Activated T-cell treated with anti-CD3 and anti-CD28 coated beads for 48 hours (primary cell): ENCODE measurements around the gene LCN6.
"Not testable (repeated sequence)": the region's sequence is repeated elsewhere in the genome, so short reads cannot be mapped to it uniquely, and the experiment has no call there.

Experiments used
- DNase-seq: peaks from one replicate; pipeline ENCODE4 v3.0.0-alpha.2; 2020; ENCODE audit warnings: low read depth

The LCN6 gene

GRCh38 chr9:136748201-136748600, at the start of gene LCN6:
Gene LCN6 (minus strand): TSS chr9:136748525. CDS start chr9:136748483, 42 bp downstream.
- no peak for DNase-seq

GRCh38 chr9:136796775-136797347, 48.5 kb upstream of the LCN6 start:
- DNase-seq: not testable (repeated sequence)

GRCh38 chr9:136796238-136796774, 48.0 kb upstream of the LCN6 start, which contains the start of gene CCDC183:
Gene CCDC183 (plus strand): TSS chr9:136796338. CDS start chr9:136796398, 60 bp downstream.
- no peak for DNase-seq

GRCh38 chr9:136795000-136795348, 46.6 kb upstream of the LCN6 start:
- DNase-seq: no peak

- no peak for DNase-seq
Measured at GRCh38 chr9:136794281-136794999, 46.1 kb upstream of the LCN6 start.

- DNase-seq: no peak
Measured at GRCh38 chr9:136793086-136793946, 45.0 kb upstream of the LCN6 start.

GRCh38 chr9:136792321-136793085, 44.2 kb upstream of the LCN6 start:
- no peak for DNase-seq

GRCh38 chr9:136791516-136792276, 43.4 kb upstream of the LCN6 start:
- DNase-seq: peak; percentile 51

- peak; percentile 100 for DNase-seq
Measured at GRCh38 chr9:136790640-136791515, 42.6 kb upstream of the LCN6 start, which contains the start of gene TMEM141. Gene TMEM141 (plus strand): TSS chr9:136791344. CDS start chr9:136791371, 27 bp downstream.

- DNase-seq: no peak
Measured at GRCh38 chr9:136789523-136789937, 41.2 kb upstream of the LCN6 start.

- not testable (repeated sequence) for DNase-seq
Measured at GRCh38 chr9:136788644-136789522, 40.6 kb upstream of the LCN6 start.

- DNase-seq: peak; percentile 65
Measured at GRCh38 chr9:136787690-136788400, 39.5 kb upstream of the LCN6 start.

- not testable (repeated sequence) for DNase-seq
Measured at GRCh38 chr9:136786983-136787382, 38.7 kb upstream of the LCN6 start.

GRCh38 chr9:136786451-136786850, 38.1 kb upstream of the LCN6 start:
- no peak for DNase-seq

GRCh38 chr9:136785565-136786355, 37.4 kb upstream of the LCN6 start:
- DNase-seq: not testable (repeated sequence)

GRCh38 chr9:136784997-136785361, 36.7 kb upstream of the LCN6 start:
- DNase-seq: no peak

GRCh38 chr9:136784249-136784996, 36.1 kb upstream of the LCN6 start:
- no peak for DNase-seq
